Mucosa of descending colon (tissue), 3 donors: Measurements from ENCODE around the gene SNX1. TPM values are rescaled to one million over a fixed set of nuclear protein-coding genes. Genes with fewer than 3 reads are reported as not detected.

ENCODE experiments used
- ATAC-seq: fragments of 200-7000 bp; cut with Tn5 transposase; one replicate; pipeline ENCODE4 v1.9.1; 2020; ENCODE audit warnings: mild to moderate bottlenecking, moderate library complexity
- DNase-seq, 3 donors: peaks; one replicate each; pipeline ENCODE4 v3.0.0-alpha.2; 2020
- H3K36me3 ChIP-seq: fragments of 200-600 bp; one replicate; pipeline ENCODE4 v1.8.0; 2021; ENCODE audit warnings: low read depth, mild to moderate bottlenecking
- H3K4me1 ChIP-seq: fragments of 200-600 bp; one replicate; pipeline ENCODE4 v1.8.0; 2021; ENCODE audit warnings: low read depth, mild to moderate bottlenecking
- H3K4me3 ChIP-seq: fragments of 200-600 bp; one replicate; pipeline ENCODE4 v1.8.0; 2021; ENCODE audit warnings: mild to moderate bottlenecking
- H3K9me3 ChIP-seq: fragments of 200-600 bp; one replicate; pipeline ENCODE4 v1.8.0; 2021; ENCODE audit warnings: mild to moderate bottlenecking
- CTCF ChIP-seq: fragments of 200-600 bp; IDR thresholded peaks from one replicate; pipeline ENCODE4 v1.8.0; 2022; ENCODE audit warnings: antibody characterized with exemption, mild to moderate bottlenecking
- intact Hi-C, 2 donors: fragments of 100-400 bp; cut with DNase I in 1 of 2; cut with micrococcal nuclease in 1 of 2; formaldehyde crosslinking; loops; one replicate each; pipeline versions ENCODE4 v1.11.0 to v1.11.1; 2022; cut with DNase I, micrococcal nuclease
- total RNA-seq, 3 donors: library from RNA; stranded (reverse); fragmentation: NEBNext Ultra II Directional in 2 of 3; extraction: Animal tissue kit (Norgen Biotek cat#: 25700) in 2 of 3; gene quantifications; one replicate each; pipeline versions ENCODE4 v1.2.1 to v1.2.4, GENCODE V29; 2021 to 2023
- donor health status: DM: no; HTN: no; CAD: no; lungs with moderate emphysema.
- donor health status: DM: no; HTN: no; CAD: no.
- donor health status: DM: no; HTN: yes; CAD: no.

Gene SNX1
- total RNA-seq, 3 donors from 2014 or later = 110 to 122 (median 118) TPM

DNA sequence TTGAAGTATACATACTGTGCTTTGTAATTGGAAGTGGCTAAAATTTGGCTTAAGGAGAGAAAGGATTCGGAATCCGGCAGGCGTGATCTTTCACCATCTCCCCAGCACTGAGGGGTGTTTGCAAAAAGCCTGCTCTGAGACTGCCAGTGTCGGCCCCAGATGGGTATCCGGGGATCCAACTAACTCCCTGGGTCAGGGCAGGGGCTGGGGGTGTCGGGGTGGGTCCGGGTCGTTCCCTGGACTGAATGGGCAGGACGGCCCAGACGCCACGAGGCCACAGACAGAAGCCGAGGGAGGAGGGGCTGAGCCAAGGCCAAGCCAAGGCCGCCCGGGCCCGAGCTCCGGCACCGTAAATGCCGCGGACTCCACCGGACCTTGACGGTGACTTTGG lies 66.7 kb downstream of the SNX1 start:
- Histone ChIP-seq H3K4me3 (peak overlapping the region; percentile 80), H3K36me3 (peaks cover 6% of the 10 kb centered on the region), H3K4me1 (peaks cover 15% of the 10 kb centered on the region), H3K9me3 (no peaks in the 10 kb centered on the region)
- DNase-seq (no peak), ATAC-seq (peak; percentile 58)
- intact Hi-C loops = no loop called here
- no peak for TF ChIP-seq CTCF

DNA sequence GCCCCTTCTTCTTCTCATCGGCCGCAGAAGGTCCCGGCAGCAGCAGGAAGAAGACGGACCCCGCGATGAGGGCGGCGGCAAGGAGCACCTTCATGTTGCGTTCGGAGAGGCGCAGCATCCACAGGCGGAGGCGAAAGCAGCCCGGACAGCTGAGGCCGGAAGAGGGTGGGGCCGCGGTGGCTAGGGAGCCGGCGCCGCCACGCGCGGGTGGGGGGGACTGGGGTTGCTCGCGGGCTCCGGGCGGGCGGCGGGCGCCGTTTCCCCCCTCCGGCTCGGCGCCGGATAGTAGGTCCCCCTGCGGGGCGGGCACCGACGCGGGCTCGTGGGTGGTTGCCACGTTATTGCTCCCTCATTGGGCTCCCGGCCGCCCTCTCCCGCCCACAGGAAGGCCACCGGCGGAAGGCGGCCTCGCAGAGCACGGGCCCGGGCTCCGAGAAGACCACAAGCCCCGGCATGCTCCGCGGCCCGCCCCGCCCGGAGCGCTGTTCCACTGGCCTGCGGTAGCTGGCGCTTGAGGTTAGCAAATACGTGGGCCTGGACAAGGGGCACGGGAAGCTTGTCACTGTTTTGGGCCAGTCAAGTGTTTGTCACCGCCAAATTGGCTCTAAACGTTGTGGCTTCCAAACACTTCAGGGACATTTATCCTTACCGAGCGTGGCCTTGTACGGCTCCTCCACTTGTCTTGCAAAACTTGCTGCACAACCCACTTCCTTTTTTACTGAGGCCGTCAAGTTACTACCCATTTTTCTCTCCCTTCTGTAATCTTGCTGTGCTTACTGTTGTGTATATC lies 67.3 kb downstream of the SNX1 start, which contains the start of gene PPIB:
Gene PPIB, minus strand, starts transcription at position 154 of the 790 bp plus-strand sequence. Its CDS starts 36 bp downstream, at position 118.
- H3K4me1 ChIP-seq = peaks cover 15% of the 10 kb centered on the region

GRCh38 chr15:64163659-64164362 lies 68.0 kb downstream of the SNX1 start:
- TF ChIP-seq CTCF = no peak
- no peak overlapping the region for H3K4me3 ChIP-seq
- DNase-seq = peak in 1 of 3 donors; percentile 40
- peak; percentile 0 for ATAC-seq
- H3K9me3 ChIP-seq = no peaks in the 10 kb centered on the region
- peaks cover 6% of the 10 kb centered on the region for H3K36me3 ChIP-seq
- intact Hi-C loops = no loop called here
- peaks cover 15% of the 10 kb centered on the region for H3K4me1 ChIP-seq

More for the DNA sequence above, 67.3 kb downstream of the SNX1 start, which contains the start of gene PPIB:
- DNase-seq (peak; percentile 96 to 99 (median 98)), ATAC-seq (peak; percentile 96)
- TF ChIP-seq CTCF = peak; percentile 34
- intact Hi-C loops = no loop called here
- peaks cover 6% of the 10 kb centered on the region for H3K36me3 ChIP-seq
- H3K9me3 ChIP-seq = no peaks in the 10 kb centered on the region
- peak within 1 kb of the TSS; percentile 80 for H3K4me3 ChIP-seq

GRCh38 chr15:64164436-64164835 lies 68.7 kb downstream of the SNX1 start:
- Histone ChIP-seq H3K4me1 (peaks cover 15% of the 10 kb centered on the region), H3K4me3 (no peak overlapping the region), H3K9me3 (no peaks in the 10 kb centered on the region), H3K36me3 (peaks cover 4% of the 10 kb centered on the region)
- intact Hi-C loops = no loop called here
- ATAC-seq (no peak), DNase-seq (no peak)
- TF ChIP-seq CTCF = no peak

DNA sequence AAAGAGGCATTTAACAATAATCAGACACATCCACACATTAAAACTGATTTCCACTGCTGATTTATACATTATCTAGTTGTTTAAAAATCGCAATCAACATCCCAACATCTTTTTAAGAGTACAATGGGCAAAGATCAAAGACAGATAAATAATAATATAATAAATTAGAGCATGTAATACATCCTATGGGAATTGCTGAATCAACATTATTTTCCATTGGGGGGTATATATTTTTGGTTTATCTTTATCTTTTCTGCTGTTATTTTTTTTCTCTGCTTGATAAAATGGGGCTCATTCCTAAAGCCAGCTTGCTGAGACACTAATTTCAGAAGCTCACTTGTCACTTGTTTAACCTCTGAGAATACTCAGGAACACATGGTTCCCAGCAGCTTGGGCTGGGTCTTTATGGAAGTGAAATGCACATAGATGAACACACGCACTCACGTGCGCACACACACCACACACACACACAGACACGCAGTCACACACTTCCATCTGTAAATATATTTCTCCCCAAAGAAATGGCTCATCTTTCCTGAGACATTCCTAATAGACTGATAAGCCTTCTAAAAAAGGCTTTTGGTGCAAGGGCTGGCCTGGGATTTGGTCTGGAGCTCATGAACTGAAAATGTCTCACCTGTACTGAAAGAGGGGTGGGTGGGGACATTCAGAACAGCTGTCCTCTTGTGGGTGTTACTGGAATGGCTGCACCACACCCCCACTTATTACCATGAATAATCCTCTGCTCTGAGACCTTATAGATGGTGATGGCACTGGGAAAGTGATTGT lies 70.5 kb downstream of the SNX1 start:
- Histone ChIP-seq H3K4me1 (peaks cover 8% of the 10 kb centered on the region), H3K4me3 (no peak overlapping the region), H3K36me3 (no peaks in the 10 kb centered on the region), H3K9me3 (no peaks in the 10 kb centered on the region)
- ATAC-seq (no peak), DNase-seq (no peak)
- no peak for TF ChIP-seq CTCF
- intact Hi-C loops = no loop called here
